ENCODE measurements around the gene NAALADL2.

The NAALADL2 gene

GRCh38 chr3:174862666-174863065 lies 3.5 kb downstream of the NAALADL2 start:
- H3K4me1 Mint-ChIP-seq: no peaks in the 10 kb centered on the region
- CTCF ChIA-PET: no interaction called here
- H3K27ac Mint-ChIP-seq: no peak overlapping the region
- no peak for DNase-seq
- no peaks in the 10 kb centered on the region for H3K36me3 Mint-ChIP-seq
- no peaks in the 10 kb centered on the region for H3K27me3 Mint-ChIP-seq
- H3K4me3 Mint-ChIP-seq: no peak overlapping the region
- H3K9me3 Mint-ChIP-seq: no peaks in the 10 kb centered on the region

- CTCF ChIA-PET: no interaction called here
- Mint-ChIP-seq H3K27me3 (no peaks in the 10 kb centered on the region), H3K36me3 (no peaks in the 10 kb centered on the region), H3K27ac (no peak overlapping the region), H3K4me3 (no peak overlapping the region), H3K9me3 (no peaks in the 10 kb centered on the region), H3K4me1 (no peaks in the 10 kb centered on the region)
- DNase-seq: no peak
Observed at GRCh38 chr3:174863488-174863887, 4.4 kb downstream of the NAALADL2 start.

GRCh38 chr3:174869448-174869847 lies 10.3 kb downstream of the NAALADL2 start:
- no peak overlapping the region for H3K27ac Mint-ChIP-seq
- H3K9me3 Mint-ChIP-seq: no peaks in the 10 kb centered on the region
- H3K36me3 Mint-ChIP-seq: no peaks in the 10 kb centered on the region
- CTCF ChIA-PET: no interaction called here
- no peaks in the 10 kb centered on the region for H3K27me3 Mint-ChIP-seq
- H3K4me3 Mint-ChIP-seq: no peak overlapping the region
- H3K4me1 Mint-ChIP-seq: no peaks in the 10 kb centered on the region
- DNase-seq: no peak

GRCh38 chr3:174873832-174874657 lies 14.9 kb downstream of the NAALADL2 start:
- no peak for DNase-seq
- no peaks in the 10 kb centered on the region for H3K4me1 Mint-ChIP-seq
- no peaks in the 10 kb centered on the region for H3K27me3 Mint-ChIP-seq
- H3K4me3 Mint-ChIP-seq: no peak overlapping the region
- H3K36me3 Mint-ChIP-seq: no peaks in the 10 kb centered on the region
- H3K9me3 Mint-ChIP-seq: no peaks in the 10 kb centered on the region
- no peak overlapping the region for H3K27ac Mint-ChIP-seq
- CTCF ChIA-PET: no interaction called here

- H3K27me3 Mint-ChIP-seq: no peaks in the 10 kb centered on the region
- no peak overlapping the region for H3K27ac Mint-ChIP-seq
- no peak overlapping the region for H3K4me3 Mint-ChIP-seq
- H3K36me3 Mint-ChIP-seq: no peaks in the 10 kb centered on the region
- CTCF ChIA-PET: no interaction called here
- peaks cover 20% of the 10 kb centered on the region for H3K9me3 Mint-ChIP-seq
- no peaks in the 10 kb centered on the region for H3K4me1 Mint-ChIP-seq
- no peak for DNase-seq
Observed at GRCh38 chr3:174882789-174883188, 23.7 kb downstream of the NAALADL2 start.

- CTCF ChIA-PET: no interaction called here
- H3K4me1 Mint-ChIP-seq: no peaks in the 10 kb centered on the region
- H3K36me3 Mint-ChIP-seq: no peaks in the 10 kb centered on the region
- DNase-seq: no peak
- peaks cover 22% of the 10 kb centered on the region for H3K9me3 Mint-ChIP-seq
- no peaks in the 10 kb centered on the region for H3K27me3 Mint-ChIP-seq
- H3K4me3 Mint-ChIP-seq: no peak overlapping the region
- no peak overlapping the region for H3K27ac Mint-ChIP-seq
Observed at GRCh38 chr3:174883881-174884675, 24.9 kb downstream of the NAALADL2 start.

- H3K4me1 Mint-ChIP-seq: no peaks in the 10 kb centered on the region
- no peaks in the 10 kb centered on the region for H3K27me3 Mint-ChIP-seq
- CTCF ChIA-PET: no interaction called here
- H3K36me3 Mint-ChIP-seq: no peaks in the 10 kb centered on the region
- H3K27ac Mint-ChIP-seq: no peak overlapping the region
- no peak for DNase-seq
- peaks cover 22% of the 10 kb centered on the region for H3K9me3 Mint-ChIP-seq
- H3K4me3 Mint-ChIP-seq: no peak overlapping the region
Observed at GRCh38 chr3:174884776-174885568, 25.8 kb downstream of the NAALADL2 start.

- CTCF ChIA-PET: no interaction called here
- DNase-seq: no peak
- no peaks in the 10 kb centered on the region for H3K4me1 Mint-ChIP-seq
- H3K4me3 Mint-ChIP-seq: no peak overlapping the region
- peaks cover 5% of the 10 kb centered on the region for H3K9me3 Mint-ChIP-seq
- no peak overlapping the region for H3K27ac Mint-ChIP-seq
- H3K36me3 Mint-ChIP-seq: no peaks in the 10 kb centered on the region
- no peaks in the 10 kb centered on the region for H3K27me3 Mint-ChIP-seq
Observed at GRCh38 chr3:174891524-174892203, 32.5 kb downstream of the NAALADL2 start.

- CTCF ChIA-PET: no interaction called here
- no peak overlapping the region for H3K4me3 Mint-ChIP-seq
- no peaks in the 10 kb centered on the region for H3K27me3 Mint-ChIP-seq
- no peaks in the 10 kb centered on the region for H3K36me3 Mint-ChIP-seq
- peaks cover 7% of the 10 kb centered on the region for H3K9me3 Mint-ChIP-seq
- no peak for DNase-seq
- H3K4me1 Mint-ChIP-seq: no peaks in the 10 kb centered on the region
- H3K27ac Mint-ChIP-seq: no peak overlapping the region
Observed at GRCh38 chr3:174907027-174907426, 47.9 kb downstream of the NAALADL2 start.

GRCh38 chr3:174907628-174908407 lies 48.7 kb downstream of the NAALADL2 start:
- Mint-ChIP-seq H3K4me1 (no peaks in the 10 kb centered on the region), H3K27ac (no peak overlapping the region), H3K4me3 (no peak overlapping the region), H3K36me3 (no peaks in the 10 kb centered on the region), H3K27me3 (no peaks in the 10 kb centered on the region), H3K9me3 (peaks cover 7% of the 10 kb centered on the region)
- no peak for DNase-seq
- CTCF ChIA-PET: no interaction called here

- CTCF ChIA-PET: no interaction called here
- DNase-seq: no peak
- Mint-ChIP-seq H3K27me3 (no peaks in the 10 kb centered on the region), H3K27ac (no peak overlapping the region), H3K9me3 (peaks cover 2% of the 10 kb centered on the region), H3K4me1 (no peaks in the 10 kb centered on the region), H3K4me3 (no peak overlapping the region), H3K36me3 (no peaks in the 10 kb centered on the region)
Observed at GRCh38 chr3:174931473-174932353, 72.6 kb downstream of the NAALADL2 start.

- Mint-ChIP-seq H3K36me3 (no peaks in the 10 kb centered on the region), H3K4me1 (no peaks in the 10 kb centered on the region), H3K9me3 (peaks cover 11% of the 10 kb centered on the region), H3K27ac (no peak overlapping the region), H3K27me3 (no peaks in the 10 kb centered on the region), H3K4me3 (no peak overlapping the region)
- DNase-seq: no peak
- CTCF ChIA-PET: no interaction called here
Observed at GRCh38 chr3:174936590-174936989, 77.5 kb downstream of the NAALADL2 start.

- no peaks in the 10 kb centered on the region for H3K4me1 Mint-ChIP-seq
- no peak for DNase-seq
- no peak overlapping the region for H3K4me3 Mint-ChIP-seq
- no peak overlapping the region for H3K27ac Mint-ChIP-seq
- H3K27me3 Mint-ChIP-seq: no peaks in the 10 kb centered on the region
- peaks cover 11% of the 10 kb centered on the region for H3K9me3 Mint-ChIP-seq
- no peaks in the 10 kb centered on the region for H3K36me3 Mint-ChIP-seq
- CTCF ChIA-PET: no interaction called here
Observed at GRCh38 chr3:174937478-174937877, 78.3 kb downstream of the NAALADL2 start.

Data from activated naive CD4-positive, alpha-beta T cell treated with anti-CD3 and anti-CD28 coated beads, Interleukin-2, amount 10 ng/mL, durations not matched to agents 7 days and 5 days (primary cell).